SKM-1 treated with dmso at 0.1 percent for 144 hours (cell line): ENCODE measurements around the gene IFNA17.
"Not testable (repeated sequence)": the region's sequence is repeated elsewhere in the genome, so short reads cannot be mapped to it uniquely, and the experiment has no call there.

Source experiments
- DNase-seq: peaks from one replicate; lab custom pipeline; 2025; ENCODE audit not compliant: unreplicated experiment; lab: John Stamatoyannopoulos, UW

Gene IFNA17

GRCh38 chr9:21210782-21211181, 17.2 kb downstream of the IFNA17 start:
- not testable (repeated sequence) for DNase-seq

GRCh38 chr9:21210311-21210710, 17.7 kb downstream of the IFNA17 start:
- DNase-seq = no peak

- DNase-seq = not testable (repeated sequence)
Observed at GRCh38 chr9:21207043-21207442, 21.0 kb downstream of the IFNA17 start, which contains the start of gene IFNA10. TSS of gene IFNA10 (minus strand) at chr9:21207143. CDS start at chr9:21207097, 46 bp downstream.

GRCh38 chr9:21205204-21205603, 22.8 kb downstream of the IFNA17 start:
- no peak for DNase-seq

GRCh38 chr9:21202105-21202504, 25.9 kb downstream of the IFNA17 start, which contains the start of gene IFNA7:
TSS of gene IFNA7 (minus strand) at chr9:21202205. CDS start at chr9:21202165, 40 bp downstream.
- DNase-seq = not testable (repeated sequence)

- peak; percentile 56 for DNase-seq
Observed at GRCh38 chr9:21194867-21195776, 32.9 kb downstream of the IFNA17 start.

- DNase-seq = not testable (repeated sequence)
Observed at GRCh38 chr9:21187487-21187886, 40.5 kb downstream of the IFNA17 start, which contains the start of gene IFNA4. TSS of gene IFNA4 (minus strand) at chr9:21187587. CDS start at chr9:21187531, 56 bp downstream.

- DNase-seq = peak; percentile 70
Observed at GRCh38 chr9:21182810-21183736, 44.9 kb downstream of the IFNA17 start.
